Astrocyte (in vitro differentiated cells and primary cell): Measurements from ENCODE around the gene COA1.

Source experiments
- CTCF ChIP-seq: IDR thresholded peaks from 2 replicates; pipeline ENCODE4 v1.5.1; 2011; ENCODE audit warnings: low read depth, mild to moderate bottlenecking, inconsistent platforms, low read length, moderate library complexity; ENCODE audit not compliant: insufficient read depth
- EZH2 ChIP-seq: IDR thresholded peaks from 2 replicates; pipeline ENCODE4 v1.6.1; 2012; ENCODE audit warnings: mild to moderate bottlenecking, low read length, inconsistent platforms; ENCODE audit not compliant: insufficient read depth

DNA sequence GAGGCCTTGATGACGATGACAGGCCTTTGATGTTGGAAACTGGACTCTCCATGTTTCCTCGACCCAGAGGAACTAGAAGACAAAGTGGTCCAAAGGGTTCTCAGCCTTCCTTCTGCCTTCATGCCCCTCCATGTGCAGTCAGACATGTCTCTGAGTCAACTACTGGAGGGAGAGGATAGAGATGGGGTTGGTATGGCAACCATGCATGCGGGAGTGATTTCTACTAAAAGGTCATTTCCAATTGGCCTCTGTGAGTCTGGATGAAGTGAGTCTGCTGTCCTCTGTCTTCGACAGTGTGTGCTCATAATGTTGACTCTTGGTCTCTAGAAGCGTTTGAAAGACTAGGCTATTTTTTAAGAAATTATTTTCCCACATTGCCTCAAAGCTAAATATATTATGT lies 117.2 kb downstream of the COA1 start:
- TF ChIP-seq EZH2 = no peak
- TF ChIP-seq CTCF = no peak
